Liver (tissue), 3 donors: Measurements from ENCODE around the gene FANCE.

Experiments
- EGR1 ChIP-seq, 2 donors: IDR thresholded peaks; 2 replicates each; pipeline ENCODE4 v1.6.1; 2016 to 2018; ENCODE audit warnings: antibody characterized with exemption in 2 of 2, low read depth in 2 of 2
- GABPA ChIP-seq, 2 donors: IDR thresholded peaks in 1 of 2; conservative IDR thresholded peaks in 1 of 2; 2 replicates each; pipeline ENCODE4 v1.6.1; 2016; ENCODE audit warnings: antibody characterized with exemption in 2 of 2, mild to moderate bottlenecking in 1 of 2, moderate library complexity in 1 of 2
- HNF4A ChIP-seq, 2 donors: conservative IDR thresholded peaks; 2 replicates each; pipeline ENCODE4 v1.6.1; 2016; ENCODE audit warnings: antibody characterized with exemption in 2 of 2, mild to moderate bottlenecking in 2 of 2
- RAD21 ChIP-seq, 2 donors: IDR thresholded peaks; 2 replicates each; pipeline ENCODE4 v1.6.1; 2016; ENCODE audit warnings: antibody characterized with exemption in 2 of 2, mild to moderate bottlenecking in 2 of 2
- REST ChIP-seq: IDR thresholded peaks from 2 replicates; pipeline ENCODE4 v1.6.1; 2016; ENCODE audit warnings: antibody characterized with exemption, mild to moderate bottlenecking
- RXRA ChIP-seq, 2 donors: IDR thresholded peaks; 2 replicates each; pipeline ENCODE4 v1.6.1; 2017 to 2018; ENCODE audit warnings: antibody characterized with exemption in 2 of 2, mild to moderate bottlenecking in 1 of 2
- SP1 ChIP-seq: IDR thresholded peaks from 2 replicates; pipeline ENCODE4 v1.6.1; 2018; ENCODE audit warnings: antibody characterized with exemption, mild to moderate bottlenecking
- TAF1 ChIP-seq: conservative IDR thresholded peaks from 2 replicates; pipeline ENCODE4 v1.6.1; 2016; ENCODE audit warnings: antibody characterized with exemption, mild to moderate bottlenecking
- YY1 ChIP-seq: IDR thresholded peaks from 2 replicates; pipeline ENCODE4 v1.6.1; 2016; ENCODE audit warnings: antibody characterized with exemption, mild to moderate bottlenecking
- TF ChIP-seq, protein P1 (sequence below): fragments of 150-350 bp; IDR thresholded peaks from 2 replicates; pipeline ENCODE4 v1.5.1; 2017; ENCODE audit warnings: improper control_type of control experiment, low read depth, low read length; ENCODE audit not compliant: missing input control
- TF ChIP-seq, protein P2 (sequence below): IDR thresholded peaks from 2 replicates; pipeline ENCODE4 v1.6.1; 2016; ENCODE audit warnings: antibody characterized with exemption
- TF ChIP-seq, protein P3 (sequence below): IDR thresholded peaks from 2 replicates; pipeline ENCODE4 v1.6.1; 2016; ENCODE audit warnings: antibody characterized with exemption
- donor health status: healthy.
- donor health status: healthy.

- TF ChIP-seq TAF1 (no peak), RAD21 (IDR thresholded peaks at IDR 0.05) (no peak), GABPA (IDR thresholded peaks at IDR 0.05 in 1 of 2, conservative IDR thresholded peaks at IDR 0.05 in 1 of 2) (no peak), YY1 (no peak), REST (no peak), SP1 (no peak), HNF4A (conservative IDR thresholded peaks at IDR 0.05) (no peak), EGR1 (IDR thresholded peaks at IDR 0.05; ENCODE audit: low read depth in 2 of 2) (no peak), RXRA (IDR thresholded peaks at IDR 0.05) (no peak)
- TF ChIP-seq, protein P1, sequence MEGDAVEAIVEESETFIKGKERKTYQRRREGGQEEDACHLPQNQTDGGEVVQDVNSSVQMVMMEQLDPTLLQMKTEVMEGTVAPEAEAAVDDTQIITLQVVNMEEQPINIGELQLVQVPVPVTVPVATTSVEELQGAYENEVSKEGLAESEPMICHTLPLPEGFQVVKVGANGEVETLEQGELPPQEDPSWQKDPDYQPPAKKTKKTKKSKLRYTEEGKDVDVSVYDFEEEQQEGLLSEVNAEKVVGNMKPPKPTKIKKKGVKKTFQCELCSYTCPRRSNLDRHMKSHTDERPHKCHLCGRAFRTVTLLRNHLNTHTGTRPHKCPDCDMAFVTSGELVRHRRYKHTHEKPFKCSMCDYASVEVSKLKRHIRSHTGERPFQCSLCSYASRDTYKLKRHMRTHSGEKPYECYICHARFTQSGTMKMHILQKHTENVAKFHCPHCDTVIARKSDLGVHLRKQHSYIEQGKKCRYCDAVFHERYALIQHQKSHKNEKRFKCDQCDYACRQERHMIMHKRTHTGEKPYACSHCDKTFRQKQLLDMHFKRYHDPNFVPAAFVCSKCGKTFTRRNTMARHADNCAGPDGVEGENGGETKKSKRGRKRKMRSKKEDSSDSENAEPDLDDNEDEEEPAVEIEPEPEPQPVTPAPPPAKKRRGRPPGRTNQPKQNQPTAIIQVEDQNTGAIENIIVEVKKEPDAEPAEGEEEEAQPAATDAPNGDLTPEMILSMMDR = no peak
- TF ChIP-seq, protein P2, sequence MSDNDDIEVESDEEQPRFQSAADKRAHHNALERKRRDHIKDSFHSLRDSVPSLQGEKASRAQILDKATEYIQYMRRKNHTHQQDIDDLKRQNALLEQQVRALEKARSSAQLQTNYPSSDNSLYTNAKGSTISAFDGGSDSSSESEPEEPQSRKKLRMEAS = no peak
- TF ChIP-seq, protein P3, sequence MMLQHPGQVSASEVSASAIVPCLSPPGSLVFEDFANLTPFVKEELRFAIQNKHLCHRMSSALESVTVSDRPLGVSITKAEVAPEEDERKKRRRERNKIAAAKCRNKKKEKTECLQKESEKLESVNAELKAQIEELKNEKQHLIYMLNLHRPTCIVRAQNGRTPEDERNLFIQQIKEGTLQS = no peak
Measured at GRCh38 chr6:35494161-35494563, 42.0 kb downstream of the FANCE start.
